OCI-LY3 (cell line): ENCODE measurements around the gene GPR37.

ENCODE experiments used
- H2AFZ ChIP-seq: fragments of 200-600, 300-600 bp; shearing (Covaris generic); 2 replicates; pipeline ENCODE4 v1.6.0; 2014; ENCODE audit warnings: antibody characterized with exemption, low read depth, low read length
- H3K27ac ChIP-seq: fragments of 200-600, 300-600 bp; sonication (generic); 2 replicates; pipeline ENCODE4 v1.5.1; 2014; ENCODE audit warnings: mild to moderate bottlenecking, low read length, moderate library complexity, mixed read lengths
- H3K27me3 ChIP-seq: fragments of 200-600, 300-600 bp; sonication (generic); 2 replicates; pipeline ENCODE4 v1.6.1; 2014; ENCODE audit warnings: low read depth, low read length, mixed read lengths
- H3K36me3 ChIP-seq: fragments of 200-600, 300-600 bp; sonication (generic); replicated peaks from 2 replicates; pipeline ENCODE3; 2014; ENCODE audit warnings: low read depth, low read length, mixed read lengths
- H3K4me1 ChIP-seq: fragments of 300-600, 200-600 bp; sonication (generic); 2 replicates; pipeline ENCODE4 v1.6.1; 2014; ENCODE audit warnings: low read length, mixed read lengths
- H3K4me2 ChIP-seq: fragments of 200-600, 300-600 bp; sonication (generic); 2 replicates; pipeline ENCODE4 v1.6.1; 2014; ENCODE audit warnings: low read length, mixed read lengths
- H3K4me3 ChIP-seq: fragments of 300-600, 200-600 bp; sonication (generic); 2 replicates; pipeline ENCODE4 v1.5.1; 2014; ENCODE audit warnings: antibody characterized with exemption, mild to moderate bottlenecking, low read length, moderate library complexity
- H3K79me2 ChIP-seq: fragments of 300-600, 200-600 bp; shearing (Covaris generic); 2 replicates; pipeline ENCODE4 v1.6.1; 2014; ENCODE audit warnings: mild to moderate bottlenecking, low read length, mixed read lengths
- H3K9ac ChIP-seq: fragments of 300-600, 200-600 bp; shearing (Covaris generic); 2 replicates; pipeline ENCODE4 v1.6.0; 2014; ENCODE audit warnings: mild to moderate bottlenecking, low read length, moderate library complexity
- H3K9me3 ChIP-seq: fragments of 200-600, 300-600 bp; shearing (Covaris generic); 2 replicates; pipeline ENCODE4 v1.6.1; 2014; ENCODE audit warnings: low read length, mixed read lengths; ENCODE audit not compliant: insufficient read depth
- H4K20me1 ChIP-seq: fragments of 200-600, 300-600 bp; sonication (generic); 2 replicates; pipeline ENCODE4 v1.6.1; 2016; ENCODE audit warnings: low read length, mixed read lengths; ENCODE audit not compliant: insufficient read depth
- EZH2phosphoT487 ChIP-seq: fragments of 200-600 bp; shearing (Covaris generic); IDR thresholded peaks from 2 replicates; pipeline ENCODE4 v1.6.1; 2018; ENCODE audit warnings: antibody characterized with exemption, mixed run types, low read depth
- TF ChIP-seq, protein P1 (sequence below): fragments of 200-600, 300-600 bp; sonication (generic); IDR thresholded peaks from 2 replicates; pipeline ENCODE4 v1.5.1; 2014; ENCODE audit warnings: antibody characterized with exemption, low read length, low read depth

Gene GPR37

DNA sequence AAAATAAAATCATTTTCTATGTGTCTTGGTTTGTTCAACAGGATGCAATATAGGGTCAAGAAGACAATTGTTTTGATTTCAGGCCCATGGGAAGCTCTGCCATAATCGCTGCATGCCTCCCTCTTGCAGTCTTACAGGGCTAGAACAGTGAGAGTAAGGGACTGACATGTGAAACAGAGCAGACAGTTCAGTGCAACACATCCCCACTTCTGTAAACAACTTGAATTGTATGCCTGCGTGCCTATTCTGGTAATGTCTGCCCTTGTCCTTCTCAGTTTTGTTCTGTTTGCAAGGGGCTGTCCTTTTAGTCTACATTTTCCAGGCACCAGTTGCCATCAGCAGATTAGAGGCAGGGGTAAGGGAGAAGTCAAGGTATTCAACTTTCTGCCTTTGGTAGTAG is 34.8 kb upstream of the GPR37 start:
- H3K36me3 ChIP-seq, result no peaks in the 10 kb centered on the region
- no peaks in the 10 kb centered on the region for H4K20me1 ChIP-seq
- H3K4me1 ChIP-seq, result no peaks in the 10 kb centered on the region
- no peaks in the 10 kb centered on the region for H3K27me3 ChIP-seq
- no peak overlapping the region for H2AFZ ChIP-seq
- no peak overlapping the region for H3K4me2 ChIP-seq
- TF ChIP-seq, protein P1, sequence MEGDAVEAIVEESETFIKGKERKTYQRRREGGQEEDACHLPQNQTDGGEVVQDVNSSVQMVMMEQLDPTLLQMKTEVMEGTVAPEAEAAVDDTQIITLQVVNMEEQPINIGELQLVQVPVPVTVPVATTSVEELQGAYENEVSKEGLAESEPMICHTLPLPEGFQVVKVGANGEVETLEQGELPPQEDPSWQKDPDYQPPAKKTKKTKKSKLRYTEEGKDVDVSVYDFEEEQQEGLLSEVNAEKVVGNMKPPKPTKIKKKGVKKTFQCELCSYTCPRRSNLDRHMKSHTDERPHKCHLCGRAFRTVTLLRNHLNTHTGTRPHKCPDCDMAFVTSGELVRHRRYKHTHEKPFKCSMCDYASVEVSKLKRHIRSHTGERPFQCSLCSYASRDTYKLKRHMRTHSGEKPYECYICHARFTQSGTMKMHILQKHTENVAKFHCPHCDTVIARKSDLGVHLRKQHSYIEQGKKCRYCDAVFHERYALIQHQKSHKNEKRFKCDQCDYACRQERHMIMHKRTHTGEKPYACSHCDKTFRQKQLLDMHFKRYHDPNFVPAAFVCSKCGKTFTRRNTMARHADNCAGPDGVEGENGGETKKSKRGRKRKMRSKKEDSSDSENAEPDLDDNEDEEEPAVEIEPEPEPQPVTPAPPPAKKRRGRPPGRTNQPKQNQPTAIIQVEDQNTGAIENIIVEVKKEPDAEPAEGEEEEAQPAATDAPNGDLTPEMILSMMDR, result no peak
- TF ChIP-seq EZH2phosphoT487, result no peak
- H3K4me3 ChIP-seq, result no peak overlapping the region
- H3K27ac ChIP-seq, result no peak overlapping the region
- H3K79me2 ChIP-seq, result no peaks in the 10 kb centered on the region
- no peak overlapping the region for H3K9ac ChIP-seq
- H3K9me3 ChIP-seq, result no peaks in the 10 kb centered on the region; the same call in 1 of the 2 replicates

DNA sequence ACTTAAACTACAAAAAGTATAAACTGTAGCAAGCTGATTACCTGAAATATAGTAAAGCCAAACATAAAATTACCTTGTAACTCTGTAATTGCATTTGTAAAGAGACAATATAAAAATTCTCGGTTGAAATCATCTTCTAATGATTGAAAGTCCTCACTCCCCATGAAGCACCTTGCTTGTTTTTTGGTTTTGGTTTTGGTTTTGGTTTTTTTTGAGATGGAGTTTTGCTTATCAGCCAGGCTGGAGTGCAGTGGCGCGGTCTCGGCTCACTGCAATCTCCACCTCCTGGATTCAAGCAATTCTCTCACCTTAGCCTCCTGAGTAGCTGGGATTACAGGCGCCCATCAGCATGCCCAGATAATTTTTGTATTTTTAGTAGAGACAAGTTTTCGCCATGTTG is 33.9 kb upstream of the GPR37 start:
- Histone ChIP-seq H3K27me3 (no peaks in the 10 kb centered on the region), H3K36me3 (no peaks in the 10 kb centered on the region), H3K79me2 (no peaks in the 10 kb centered on the region), H3K4me3 (no peak overlapping the region), H3K4me2 (no peak overlapping the region), H3K27ac (no peak overlapping the region), H3K9me3 (no peaks in the 10 kb centered on the region; the same call in 1 of the 2 replicates), H3K4me1 (no peaks in the 10 kb centered on the region), H2AFZ (no peak overlapping the region), H4K20me1 (no peaks in the 10 kb centered on the region), H3K9ac (no peak overlapping the region)
- TF ChIP-seq, protein P1, result no peak
- no peak for TF ChIP-seq EZH2phosphoT487

DNA sequence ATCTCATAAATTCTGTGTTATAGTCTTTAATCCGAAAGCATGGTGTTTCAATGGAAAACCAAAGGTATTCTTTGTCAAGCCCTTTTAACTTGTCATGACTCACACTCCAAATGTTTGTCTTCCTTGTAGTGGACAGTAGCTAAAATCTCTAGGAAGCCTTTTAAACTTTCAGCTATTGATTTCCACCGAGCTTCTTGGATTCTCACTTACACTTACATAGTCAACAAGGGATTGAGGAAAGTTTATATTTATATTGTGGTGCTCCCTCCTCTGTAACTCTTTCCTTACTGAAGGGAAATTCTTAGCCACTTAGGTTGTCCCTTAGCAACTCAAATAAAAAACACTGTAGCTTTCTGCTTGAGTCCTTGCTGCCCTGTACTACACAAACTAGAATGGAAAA is 31.2 kb upstream of the GPR37 start:
- TF ChIP-seq, protein P1, result no peak
- no peak for TF ChIP-seq EZH2phosphoT487
- Histone ChIP-seq H3K4me2 (no peak overlapping the region), H3K27me3 (no peaks in the 10 kb centered on the region), H2AFZ (no peak overlapping the region), H3K9ac (no peak overlapping the region), H4K20me1 (no peaks in the 10 kb centered on the region), H3K4me1 (no peaks in the 10 kb centered on the region), H3K9me3 (no peaks in the 10 kb centered on the region; the same call in 1 of the 2 replicates), H3K27ac (no peak overlapping the region), H3K79me2 (no peaks in the 10 kb centered on the region), H3K36me3 (no peaks in the 10 kb centered on the region), H3K4me3 (no peak overlapping the region)

DNA sequence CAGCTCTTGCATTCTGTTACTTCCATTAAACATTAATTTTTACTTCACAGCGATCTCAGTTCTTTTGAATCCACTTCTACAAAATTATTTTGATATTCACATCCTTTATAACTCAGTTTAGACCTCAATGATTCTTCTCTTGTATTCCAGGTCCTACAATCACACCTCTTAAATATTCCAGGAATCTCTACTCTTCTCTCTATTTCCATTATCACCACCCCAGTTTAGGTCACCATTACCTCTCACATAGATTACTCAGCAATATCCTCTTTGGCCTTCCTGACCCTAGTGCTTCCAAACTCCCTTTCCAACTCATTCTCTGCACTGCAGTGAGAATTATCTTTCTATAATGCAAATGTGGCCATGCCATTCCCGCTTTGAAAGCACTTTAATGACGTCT is 27.1 kb upstream of the GPR37 start:
- H3K79me2 ChIP-seq, result no peaks in the 10 kb centered on the region
- H3K27ac ChIP-seq, result no peak overlapping the region
- no peak overlapping the region for H3K4me2 ChIP-seq
- no peaks in the 10 kb centered on the region; the same call in 1 of the 2 replicates for H3K9me3 ChIP-seq
- no peak overlapping the region for H3K9ac ChIP-seq
- no peak for TF ChIP-seq EZH2phosphoT487
- TF ChIP-seq, protein P1, result no peak
- H3K4me1 ChIP-seq, result no peaks in the 10 kb centered on the region
- no peak overlapping the region for H2AFZ ChIP-seq
- H3K27me3 ChIP-seq, result no peaks in the 10 kb centered on the region
- no peak overlapping the region for H3K4me3 ChIP-seq
- no peaks in the 10 kb centered on the region for H3K36me3 ChIP-seq
- H4K20me1 ChIP-seq, result no peaks in the 10 kb centered on the region
